Forelimb muscle (tissue), 1 donor: ENCODE results near the gene FBXO17. TPM values are rescaled to one million over a fixed set of nuclear protein-coding genes. Genes with fewer than 3 reads are reported as not detected.
"Not testable (repeated sequence)": the region's sequence is repeated elsewhere in the genome, so short reads cannot be mapped to it uniquely, and the experiment has no call there.

Experiments used
- DNase-seq: peaks from one replicate; pipeline ENCODE4 v3.0.0-alpha.2; 2013; ENCODE audit warnings: low read depth
- polyA plus RNA-seq: library from polyadenylated mRNA; unstranded; fragments of 120-200 nt; gene quantifications from one replicate; pipeline ENCODE4 v1.2.1, GENCODE V29; 2013; ENCODE audit not compliant: insufficient read length

FBXO17 gene, protein sequence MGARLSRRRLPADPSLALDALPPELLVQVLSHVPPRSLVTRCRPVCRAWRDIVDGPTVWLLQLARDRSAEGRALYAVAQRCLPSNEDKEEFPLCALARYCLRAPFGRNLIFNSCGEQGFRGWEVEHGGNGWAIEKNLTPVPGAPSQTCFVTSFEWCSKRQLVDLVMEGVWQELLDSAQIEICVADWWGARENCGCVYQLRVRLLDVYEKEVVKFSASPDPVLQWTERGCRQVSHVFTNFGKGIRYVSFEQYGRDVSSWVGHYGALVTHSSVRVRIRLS
- 30.9 TPM for polyA plus RNA-seq

DNA sequence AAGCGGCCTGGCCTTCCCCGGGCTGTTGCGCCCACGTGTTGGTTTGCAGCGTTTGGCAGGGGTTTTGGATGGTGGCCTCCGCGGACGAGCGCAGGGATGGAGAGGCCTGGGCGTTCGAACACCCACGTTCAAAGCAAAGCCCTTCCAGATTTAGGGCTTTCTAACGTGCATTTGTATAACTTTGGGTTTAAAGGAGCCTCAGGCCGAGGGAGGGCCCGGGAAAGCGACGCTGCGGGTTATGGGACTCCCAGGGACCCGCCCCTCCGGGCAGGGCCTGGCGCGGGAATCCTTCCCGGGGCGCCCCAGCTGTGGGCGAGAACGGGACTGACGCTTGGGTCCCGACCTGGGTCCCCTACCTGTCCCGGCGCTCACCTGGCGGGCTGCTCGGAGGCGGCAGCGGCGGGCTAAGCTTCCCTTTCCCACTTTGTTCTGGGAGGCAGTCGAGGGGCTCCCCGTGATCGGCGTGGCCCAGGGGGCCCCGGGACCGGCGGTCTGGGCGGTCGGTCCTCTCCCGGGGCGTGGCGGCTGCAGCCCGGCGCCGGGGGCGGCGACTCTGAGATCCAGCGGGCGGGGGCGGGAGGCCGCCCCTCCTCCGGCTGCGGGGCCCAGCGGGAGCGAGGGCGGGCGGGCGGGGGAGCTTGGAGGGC is at the start of gene FBXO17:
FBXO17 (minus strand) TSS at position 529 of the 647 bp plus-strand sequence. CDS start 25,423 bp downstream, outside the sequence.
- DNase-seq: no peak

DNA sequence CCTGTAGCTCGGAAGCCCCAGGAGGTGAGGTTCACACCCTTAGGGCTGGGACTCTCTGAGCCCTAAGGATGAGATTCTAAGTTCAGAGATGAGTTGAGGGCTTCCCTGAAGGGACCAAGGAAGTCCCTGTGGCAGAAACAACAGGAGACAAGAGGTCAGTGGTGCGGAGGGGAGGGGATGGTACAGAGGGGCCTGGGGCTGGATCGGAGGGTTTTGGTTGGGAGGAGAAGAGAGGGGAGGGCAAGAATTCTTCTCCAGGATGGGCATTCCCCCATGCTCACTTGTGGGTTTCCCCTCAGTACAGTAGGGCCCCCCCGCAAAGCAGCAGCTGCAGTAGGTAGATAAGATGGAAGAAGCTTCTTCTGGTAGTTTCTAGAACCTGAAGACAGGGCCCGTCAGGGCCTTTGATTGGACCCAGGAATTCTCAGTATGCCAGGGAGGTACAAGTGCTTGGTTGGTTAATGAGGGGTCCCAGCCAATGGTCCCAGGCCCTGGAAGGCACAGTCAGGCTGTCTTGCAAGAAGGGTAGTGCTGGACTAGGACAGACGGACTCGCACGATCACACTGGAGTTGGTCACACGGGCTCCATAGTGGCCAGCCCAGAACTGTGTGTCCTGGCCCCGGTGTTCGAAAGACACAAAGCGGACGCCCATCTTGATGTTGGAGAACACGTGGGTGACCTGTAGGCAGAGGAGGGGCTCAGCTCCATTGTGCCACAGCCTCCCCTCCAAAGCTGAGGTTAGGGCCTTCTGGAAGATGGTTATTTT is 49.5 kb upstream of the FBXO17 start:
- DNase-seq: no peak

DNA sequence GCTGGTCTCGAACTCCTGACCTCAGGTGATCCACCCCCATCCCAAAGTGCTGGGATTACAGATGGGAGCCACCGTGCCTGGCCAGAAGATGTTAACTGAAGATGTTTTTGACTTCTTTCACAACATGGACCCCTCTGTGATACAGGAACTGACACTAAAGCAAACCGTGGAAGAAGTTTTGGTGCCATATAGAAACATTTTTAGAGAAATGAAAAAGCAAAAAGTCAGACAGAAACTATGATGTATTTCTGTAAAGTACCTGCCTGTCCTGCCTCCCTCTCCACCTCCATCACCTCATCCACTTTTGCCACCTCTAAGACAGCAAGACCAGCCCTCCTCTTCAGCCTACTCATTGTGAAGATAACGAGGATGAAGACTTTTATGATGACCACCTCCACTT is 45.5 kb upstream of the FBXO17 start:
- no peak for DNase-seq

DNA sequence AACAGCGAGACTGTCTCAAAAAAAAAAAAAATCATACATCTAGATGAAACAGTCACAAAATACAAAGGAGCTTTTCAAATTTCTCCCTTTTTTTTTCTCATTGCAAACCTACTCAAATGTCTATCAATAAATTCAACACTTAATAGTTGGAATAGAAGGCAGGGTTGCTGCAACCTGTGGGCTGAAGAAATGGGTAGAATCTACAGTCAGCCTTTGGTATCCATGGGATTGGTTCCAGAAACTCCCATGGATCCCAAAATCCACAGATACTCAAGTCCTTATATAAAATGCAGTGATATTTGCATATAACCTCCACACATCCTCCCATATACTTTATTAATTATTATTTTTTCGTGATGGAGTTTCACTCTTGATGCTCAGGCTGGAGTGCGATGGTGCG is 42.1 kb upstream of the FBXO17 start:
- DNase-seq: no peak

DNA sequence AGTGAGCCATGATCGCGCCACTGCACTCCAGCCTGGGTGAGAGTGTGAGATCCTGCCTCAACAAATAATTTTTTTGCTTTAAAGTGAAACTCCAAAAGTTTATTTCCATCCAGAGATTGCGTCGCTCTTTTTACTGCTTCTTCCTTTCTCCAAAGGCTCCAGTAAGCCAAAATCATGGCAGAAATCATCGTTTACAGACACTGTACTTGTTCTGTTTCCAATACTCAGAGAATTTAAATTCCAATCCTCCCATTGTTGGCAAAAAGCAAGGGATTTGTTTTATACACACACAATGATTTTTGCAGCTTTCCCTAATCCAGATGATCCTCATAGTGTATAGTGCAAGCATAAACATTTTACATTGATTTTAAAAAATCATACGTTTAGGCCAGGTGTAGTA is 41.5 kb upstream of the FBXO17 start:
- DNase-seq: peak; percentile 25

DNA sequence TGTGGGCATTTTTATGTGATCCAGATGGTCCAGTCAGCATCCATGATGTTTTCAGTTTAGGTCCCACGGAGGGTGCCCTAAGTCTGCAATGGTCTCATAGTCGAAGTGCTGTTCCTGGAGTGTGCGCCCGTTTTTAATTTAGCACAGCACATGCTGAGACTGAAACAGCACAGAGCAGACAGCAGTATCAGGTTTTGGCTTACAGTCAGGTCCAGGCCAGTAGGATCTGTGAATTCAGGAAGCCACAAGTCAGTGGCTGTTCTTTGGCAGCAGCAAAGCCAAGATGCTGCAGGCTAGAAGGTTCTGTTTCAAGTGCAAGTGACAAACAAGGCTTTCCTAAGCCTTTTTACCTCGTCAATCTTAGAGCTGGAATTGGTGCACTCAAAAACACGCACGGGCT is 38.5 kb upstream of the FBXO17 start:
- no peak for DNase-seq

DNA sequence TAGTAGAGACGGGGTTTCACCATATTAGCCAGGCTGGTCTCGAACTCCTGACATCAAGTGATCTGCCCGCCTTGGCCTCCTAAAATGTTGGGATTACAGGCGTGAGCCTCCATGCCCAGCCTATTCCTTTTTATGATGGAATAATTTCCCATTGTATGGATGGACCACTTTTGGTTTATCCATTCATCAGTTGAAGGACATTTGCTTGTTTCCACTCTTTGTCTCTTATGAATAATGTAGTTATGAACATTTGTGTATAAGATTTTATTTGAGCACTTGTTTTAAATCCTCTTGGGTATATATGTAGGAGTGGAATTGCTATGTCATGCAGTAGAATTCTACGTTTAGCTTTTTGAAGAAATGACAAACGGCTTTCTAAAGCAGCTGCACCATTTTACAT is 33.5 kb upstream of the FBXO17 start:
- no peak for DNase-seq

DNA sequence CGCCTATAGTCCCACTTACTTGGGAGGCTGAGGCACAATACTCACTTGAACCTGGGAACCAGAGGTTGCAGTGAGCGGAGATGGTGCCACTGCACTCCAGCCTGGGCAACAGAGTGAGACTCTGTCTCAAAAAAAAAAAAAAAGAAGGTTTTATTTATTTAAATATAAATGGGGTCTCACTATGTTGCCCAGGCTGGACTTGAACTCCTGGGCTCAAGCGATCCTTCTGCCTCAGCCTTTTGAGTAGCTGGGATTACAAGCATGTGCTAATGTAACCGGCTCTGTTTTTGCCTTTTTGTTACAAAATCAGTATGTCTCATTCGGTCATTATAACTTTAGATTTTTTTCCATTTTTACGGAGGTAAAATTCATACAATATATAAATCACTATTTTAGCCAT is 32.6 kb upstream of the FBXO17 start:
- DNase-seq: no peak

DNA sequence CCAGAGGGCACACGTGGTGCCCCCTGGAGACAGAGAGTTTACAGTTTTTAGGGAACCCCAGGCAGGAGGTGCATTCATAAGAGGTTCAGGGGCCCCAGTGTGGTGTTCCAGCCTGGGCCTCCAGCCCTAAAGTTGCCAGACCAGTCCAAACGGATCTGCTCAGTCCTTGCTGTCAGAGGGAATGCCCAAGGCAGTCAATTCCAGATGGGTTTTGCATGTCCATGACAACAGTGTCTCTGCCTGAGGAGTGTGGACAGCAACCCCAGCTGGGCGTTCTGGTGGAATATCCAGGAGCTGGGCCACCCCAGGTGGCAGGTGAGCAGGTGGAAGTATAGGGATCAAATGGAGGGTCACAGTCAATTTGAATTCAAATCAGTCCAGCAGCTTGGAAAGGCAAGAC is 31.6 kb upstream of the FBXO17 start:
- DNase-seq: no peak

DNA sequence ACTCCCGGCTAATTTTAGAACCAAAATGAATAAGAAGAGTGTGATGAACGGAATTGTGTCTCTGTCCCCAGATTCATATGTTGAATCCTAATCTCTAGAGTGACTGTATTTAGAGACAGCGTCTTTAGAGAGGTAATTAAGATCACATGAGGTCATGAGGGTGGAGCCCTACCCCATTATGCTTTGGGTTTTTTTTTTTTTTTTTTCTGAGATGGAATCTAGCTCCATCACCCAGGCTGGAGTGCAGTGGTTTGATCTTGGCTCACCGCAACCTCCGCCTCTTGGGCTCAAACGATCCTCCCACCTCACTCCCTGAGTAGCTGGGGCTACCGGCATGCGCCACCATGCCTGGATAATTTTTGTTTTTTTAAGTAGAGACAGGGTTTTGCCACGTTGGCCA is 28.9 kb upstream of the FBXO17 start:
- DNase-seq: no peak

DNA sequence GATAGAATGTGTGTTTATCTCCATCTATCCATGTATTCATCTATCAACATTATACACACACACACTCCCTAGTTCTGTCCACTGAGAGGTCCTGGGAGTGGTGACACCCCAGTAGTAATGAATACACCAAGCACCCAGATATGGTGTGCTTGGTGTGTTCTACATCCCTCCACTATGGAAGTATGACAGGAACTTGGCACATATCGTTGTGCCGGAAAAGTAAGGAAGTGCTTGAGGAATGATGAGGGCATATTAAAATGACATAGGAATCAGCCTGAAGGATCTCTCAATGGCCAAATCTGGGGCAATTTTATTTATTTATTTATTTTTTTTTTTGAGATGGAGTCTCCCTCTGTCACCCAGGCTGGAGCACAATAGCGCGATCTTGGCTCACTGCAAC is 28.3 kb upstream of the FBXO17 start:
- no peak for DNase-seq

DNA sequence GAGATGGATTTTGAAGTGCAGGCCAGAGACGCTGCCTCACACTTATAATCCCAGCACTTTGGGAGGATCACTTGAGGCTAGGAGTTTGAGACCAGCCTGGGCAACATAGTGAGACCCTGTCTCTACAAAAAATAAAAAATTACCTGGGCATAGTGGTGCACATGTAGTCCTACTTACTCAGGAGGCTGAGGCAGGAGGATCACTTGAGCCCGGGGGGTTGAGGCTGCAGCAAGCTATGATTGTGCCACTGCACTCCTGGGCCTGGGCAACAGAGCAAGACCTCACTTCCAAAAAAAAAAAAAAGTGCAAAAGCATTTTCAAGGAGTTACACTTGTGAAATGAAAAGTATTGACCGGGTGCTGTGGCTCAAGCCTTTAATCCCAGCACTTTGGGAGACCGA is 27.6 kb upstream of the FBXO17 start:
- no peak for DNase-seq

DNA sequence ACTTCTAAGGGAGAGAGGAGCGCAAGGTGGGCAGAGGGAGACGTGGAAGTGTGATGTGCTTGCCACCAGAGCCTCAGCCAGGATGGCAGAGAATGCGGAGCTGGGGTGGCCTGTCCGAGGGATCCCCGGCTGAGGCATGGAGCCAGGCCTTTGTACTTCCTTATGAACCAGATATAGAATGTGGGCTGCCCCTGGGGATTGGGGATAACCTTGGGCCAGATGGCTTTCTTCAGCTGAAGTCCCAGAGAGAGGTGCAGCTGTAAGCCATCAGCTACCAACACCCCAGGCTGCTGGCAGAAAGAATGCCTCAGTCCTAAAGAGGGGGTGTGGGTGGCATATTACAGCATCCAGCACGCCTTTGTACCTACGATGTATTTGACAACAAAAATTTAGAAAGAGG is 25.5 kb upstream of the FBXO17 start:
- no peak for DNase-seq

DNA sequence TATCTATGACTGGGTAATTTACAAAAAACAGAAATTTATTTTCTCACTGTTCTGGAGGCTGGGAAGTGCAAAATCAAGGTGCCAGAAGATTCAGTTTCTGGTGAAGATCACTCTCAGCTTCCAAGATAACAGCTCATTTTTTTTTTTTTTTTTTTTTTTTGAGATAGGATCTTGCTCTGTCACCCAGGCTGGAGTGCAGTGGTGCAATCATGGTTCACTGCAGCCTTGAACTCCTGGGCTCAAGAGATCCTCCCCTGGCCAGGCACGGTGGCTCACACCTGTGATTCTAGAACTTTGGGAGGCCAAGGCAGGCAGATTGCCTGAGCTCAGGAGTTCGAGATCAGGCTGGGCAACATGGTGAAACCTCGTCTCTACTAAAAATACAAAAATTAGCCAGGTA is 22.0 kb upstream of the FBXO17 start:
- DNase-seq: not testable (repeated sequence)

DNA sequence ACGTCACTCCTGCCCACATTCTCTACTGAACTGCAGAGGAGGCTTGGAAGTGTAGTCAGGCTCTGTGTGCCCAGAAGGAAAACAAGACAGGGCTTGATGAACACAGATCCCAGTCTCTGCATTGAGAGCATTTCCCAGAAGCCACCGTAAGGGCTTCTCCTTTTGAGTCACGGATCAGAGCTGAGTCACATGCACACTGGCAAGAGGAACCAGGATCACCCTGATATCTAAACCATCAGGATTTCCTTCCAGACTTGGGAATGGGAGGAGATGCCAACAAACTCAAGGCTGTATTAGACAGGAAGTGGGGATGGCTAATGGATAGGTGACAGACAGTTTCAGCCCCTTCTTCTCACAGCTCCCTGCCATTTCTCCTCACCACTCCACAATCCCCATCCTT is 17.7 kb upstream of the FBXO17 start:
- DNase-seq: no peak

DNA sequence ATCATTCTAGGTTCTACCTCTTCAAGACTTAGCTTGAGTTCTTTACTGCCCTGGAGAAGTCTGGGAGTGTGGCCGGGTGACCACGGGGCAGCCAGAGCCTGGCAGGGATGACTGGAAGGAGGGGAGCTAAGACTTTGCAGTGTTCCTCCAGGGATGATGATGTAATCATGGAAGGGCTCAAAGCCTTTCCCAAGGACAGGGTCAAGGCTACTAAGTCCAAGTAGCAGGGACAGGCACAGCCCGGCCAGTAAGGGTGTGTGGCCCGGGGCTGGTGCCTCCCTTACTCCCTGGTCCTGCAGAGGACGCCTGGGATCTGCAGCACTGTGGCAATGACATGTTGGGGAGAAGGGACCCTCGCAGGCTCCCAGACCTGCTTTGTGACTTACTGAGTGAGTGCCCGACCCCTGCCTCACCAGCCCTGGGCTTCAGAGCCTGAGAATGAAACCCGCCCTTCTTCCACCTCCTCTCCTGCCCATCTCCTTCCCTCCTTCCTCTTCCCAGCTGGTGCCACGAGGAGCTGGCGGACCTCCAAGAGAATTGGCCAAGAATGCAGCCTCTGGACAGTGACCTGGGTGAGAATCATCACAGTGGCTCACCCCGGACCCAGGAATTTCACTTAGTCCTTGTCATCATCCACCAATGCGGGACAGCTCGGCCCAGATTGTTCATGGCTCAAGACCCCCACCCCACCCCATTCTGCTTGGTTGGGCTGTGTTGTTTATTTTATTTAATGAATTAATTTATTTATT is 15.6 kb upstream of the FBXO17 start:
- DNase-seq: no peak

DNA sequence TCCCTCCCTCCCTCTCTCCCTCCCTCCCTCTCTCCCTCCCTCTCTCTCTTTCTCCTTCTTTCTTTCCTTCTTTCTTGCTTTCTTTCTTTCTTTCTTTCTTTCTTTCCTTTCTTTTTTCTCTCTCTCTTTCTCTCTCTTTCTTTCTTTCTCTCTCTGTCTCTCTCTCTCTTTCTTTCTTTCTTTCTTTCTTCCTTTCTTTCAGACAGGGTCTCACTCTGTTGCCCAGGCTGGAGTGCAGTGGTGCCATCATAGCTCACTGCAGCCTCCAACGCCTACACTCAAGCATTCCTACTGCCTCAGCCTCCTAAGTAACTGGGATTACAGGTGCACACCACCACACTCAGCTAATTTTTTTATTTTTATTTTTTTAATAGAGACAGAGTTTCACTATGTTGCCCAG is 14.1 kb upstream of the FBXO17 start:
- DNase-seq: not testable (repeated sequence)

DNA sequence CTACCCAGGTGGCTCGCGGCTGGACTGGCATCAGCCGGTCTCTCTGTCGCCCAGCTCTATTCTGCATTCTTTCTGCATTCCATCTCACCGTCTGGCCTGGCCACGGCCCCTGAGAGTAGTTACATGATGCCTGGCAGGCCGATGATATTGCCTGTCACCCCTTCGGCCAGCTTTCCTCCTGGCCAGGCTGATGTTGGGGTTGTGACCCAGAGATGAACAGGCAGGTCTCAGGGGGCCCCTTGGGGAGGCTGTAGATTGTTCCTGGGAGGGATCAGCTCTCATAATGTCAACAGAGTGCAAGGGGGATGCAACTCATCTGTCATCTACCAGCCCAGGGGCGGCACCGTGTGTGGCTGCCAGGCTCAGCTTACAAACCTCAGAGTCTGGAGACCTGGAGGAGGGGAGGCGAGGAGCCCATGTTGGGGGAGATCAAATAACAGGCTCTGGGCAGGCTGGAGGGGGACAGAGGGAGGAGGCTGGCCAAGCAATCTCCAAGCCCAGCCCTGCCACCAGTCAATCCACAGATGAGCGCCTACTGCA is 13.6 kb upstream of the FBXO17 start:
- no peak for DNase-seq

DNA sequence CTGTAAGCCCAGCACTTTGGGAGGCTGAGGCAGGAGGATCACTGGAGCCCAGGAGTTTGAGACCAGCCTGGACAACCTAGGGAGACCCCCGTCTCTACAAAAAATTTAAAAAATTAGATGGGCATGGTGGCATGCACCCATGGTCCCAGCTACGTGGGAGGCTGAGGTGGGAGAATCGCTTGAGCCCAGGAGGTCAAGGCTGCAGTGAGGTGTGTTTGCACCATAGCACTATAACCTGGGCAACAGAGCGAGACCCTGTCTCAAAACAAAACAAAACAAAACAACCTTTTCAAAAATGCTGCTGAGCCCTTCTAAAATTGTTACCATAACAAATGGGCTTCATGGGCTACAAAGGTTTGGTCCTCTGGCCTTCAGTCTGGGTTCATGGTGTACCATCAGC is 13.1 kb upstream of the FBXO17 start:
- not testable (repeated sequence) for DNase-seq

DNA sequence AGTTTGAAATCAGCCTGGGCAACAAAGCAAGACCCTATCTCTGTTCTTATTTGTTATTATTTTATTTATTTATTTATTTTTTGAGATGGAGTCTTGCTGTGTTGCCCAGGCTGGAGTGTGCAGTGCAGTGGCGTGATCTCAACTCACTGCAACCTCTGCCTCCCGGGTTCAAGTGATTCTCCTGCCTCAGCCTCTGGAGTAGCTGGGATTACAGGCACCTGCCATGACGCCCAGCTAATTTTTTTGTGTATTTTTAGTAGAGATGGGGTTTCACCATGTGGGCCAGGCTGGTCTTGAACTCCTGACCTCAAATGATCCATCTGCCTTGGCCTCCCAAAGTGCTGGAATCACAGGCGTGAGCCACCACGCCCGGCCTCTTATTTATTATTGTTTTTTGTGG is 12.2 kb upstream of the FBXO17 start:
- DNase-seq: not testable (repeated sequence)

DNA sequence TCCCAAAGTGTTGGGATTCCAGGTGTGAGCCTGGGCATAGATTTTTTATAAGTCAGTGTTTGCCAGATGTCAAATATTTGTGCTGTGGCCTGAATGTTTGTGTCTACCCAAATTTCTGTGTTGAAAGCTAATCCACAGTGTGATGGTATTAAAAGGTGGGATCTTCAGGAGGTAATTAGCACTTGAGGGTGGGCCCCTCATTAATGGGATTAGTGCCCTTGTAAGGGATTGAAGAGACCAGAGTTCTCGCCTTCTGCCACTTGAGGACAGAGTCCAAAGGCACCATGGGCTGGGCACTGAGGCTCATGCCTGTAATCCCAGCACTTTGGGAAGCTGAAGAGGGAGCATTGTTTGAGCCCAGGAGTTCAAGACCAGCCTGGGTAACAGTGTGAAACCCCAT is 9.7 kb upstream of the FBXO17 start:
- no peak for DNase-seq
